Cardiac muscle cell (in vitro differentiated cells and primary cell): ENCODE results near the gene NFIC. TPM values are rescaled to one million over a fixed set of nuclear protein-coding genes. Genes with fewer than 3 reads are reported as not detected.

ENCODE experiments used
- DNase-seq, 2 donors: peaks; one replicate each; pipeline versions ENCODE4 v3.0.0 to v3.0.0-alpha.2; 2010 to 2017; ENCODE audit warnings: low read depth in 1 of 2, low spot score in 1 of 2
- H3K27ac ChIP-seq: fragments of 200-600 bp; sonication (generic); 2 replicates; pipeline ENCODE4 v1.5.1; 2016
- H3K27me3 ChIP-seq: fragments of 200-600 bp; sonication (generic); 2 replicates; pipeline ENCODE4 v1.6.0; 2016; ENCODE audit warnings: control low read depth
- H3K36me3 ChIP-seq: fragments of 200-600 bp; sonication (generic); 2 replicates; pipeline ENCODE4 v1.5.1; 2016; ENCODE audit warnings: control low read depth
- H3K4me1 ChIP-seq: fragments of 200-600 bp; sonication (generic); 2 replicates; pipeline ENCODE4 v1.8.1; 2017; ENCODE audit warnings: low read depth, mild to moderate bottlenecking, mixed run types
- H3K4me3 ChIP-seq: fragments of 200-600 bp; sonication (generic); 2 replicates; pipeline ENCODE4 v1.5.1; 2016; ENCODE audit warnings: mild to moderate bottlenecking
- H3K9me3 ChIP-seq: fragments of 200-600 bp; sonication (generic); 2 replicates; pipeline ENCODE4 v1.5.1; 2017; ENCODE audit warnings: low read depth, mild to moderate bottlenecking, control low read depth
- polyA plus RNA-seq: library from polyadenylated mRNA; unstranded; fragments of >200 nt; fragmentation: Nextera tagmentation; extraction: Ambion mirVana; gene quantifications from 2 replicates; pipeline ENCODE4 v1.2.1, GENCODE V29; 2016
- total RNA-seq: library from RNA; depleted of rRNA; stranded (reverse); fragments of >200 nt; gene quantifications from 2 replicates; pipeline ENCODE4 v1.2.3, GENCODE V29; 2016
- TF ChIP-seq, protein P1 (sequence below): IDR thresholded peaks from 2 replicates; pipeline ENCODE4 v1.5.1; 2012; ENCODE audit warnings: low read depth, mild to moderate bottlenecking, low read length

The NFIC gene
- total and polyA plus RNA-seq, 2 experiments from 2014 or later = 32.7 to 46.1 TPM

DNA sequence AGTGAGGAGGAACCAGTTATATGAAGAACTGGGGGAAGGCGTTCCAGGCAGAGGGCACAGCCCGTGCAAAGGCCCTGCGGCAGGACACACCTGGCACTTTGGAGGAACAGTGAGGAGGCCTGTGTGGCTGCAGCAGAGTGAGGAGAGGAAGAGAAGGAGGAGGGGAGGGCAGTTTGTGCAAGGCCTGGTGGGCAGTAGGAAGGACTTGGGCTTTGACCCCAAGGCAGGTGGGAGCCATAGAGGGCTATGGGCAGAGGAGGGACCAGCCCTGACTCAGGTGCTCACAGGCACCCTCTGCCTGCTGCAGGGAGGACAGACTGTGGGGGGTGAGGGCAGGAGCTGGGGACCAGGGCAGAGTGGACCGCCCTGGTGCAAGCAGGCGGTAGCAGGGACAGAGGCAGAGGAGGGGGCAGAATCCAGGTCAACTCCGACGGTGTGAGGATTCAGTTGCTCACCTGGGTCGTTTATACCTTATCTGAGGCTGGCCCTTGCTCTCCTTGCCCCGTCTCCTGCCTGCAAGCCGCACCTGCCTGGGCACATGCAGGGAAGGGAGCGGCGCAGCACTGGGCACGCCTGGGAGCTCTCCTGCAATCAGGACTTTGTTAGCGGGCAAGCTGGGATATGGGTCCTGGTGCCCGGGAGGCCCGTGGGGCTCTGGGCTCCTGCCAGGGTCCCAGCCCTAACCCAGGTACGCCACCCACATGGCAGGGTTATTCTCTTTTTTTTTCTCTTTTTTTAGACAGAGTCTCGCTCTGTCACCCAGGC, 34.8 kb downstream of the NFIC start:
- no peaks in the 10 kb centered on the region for H3K9me3 ChIP-seq
- no peaks in the 10 kb centered on the region for H3K36me3 ChIP-seq
- TF ChIP-seq, protein P1, sequence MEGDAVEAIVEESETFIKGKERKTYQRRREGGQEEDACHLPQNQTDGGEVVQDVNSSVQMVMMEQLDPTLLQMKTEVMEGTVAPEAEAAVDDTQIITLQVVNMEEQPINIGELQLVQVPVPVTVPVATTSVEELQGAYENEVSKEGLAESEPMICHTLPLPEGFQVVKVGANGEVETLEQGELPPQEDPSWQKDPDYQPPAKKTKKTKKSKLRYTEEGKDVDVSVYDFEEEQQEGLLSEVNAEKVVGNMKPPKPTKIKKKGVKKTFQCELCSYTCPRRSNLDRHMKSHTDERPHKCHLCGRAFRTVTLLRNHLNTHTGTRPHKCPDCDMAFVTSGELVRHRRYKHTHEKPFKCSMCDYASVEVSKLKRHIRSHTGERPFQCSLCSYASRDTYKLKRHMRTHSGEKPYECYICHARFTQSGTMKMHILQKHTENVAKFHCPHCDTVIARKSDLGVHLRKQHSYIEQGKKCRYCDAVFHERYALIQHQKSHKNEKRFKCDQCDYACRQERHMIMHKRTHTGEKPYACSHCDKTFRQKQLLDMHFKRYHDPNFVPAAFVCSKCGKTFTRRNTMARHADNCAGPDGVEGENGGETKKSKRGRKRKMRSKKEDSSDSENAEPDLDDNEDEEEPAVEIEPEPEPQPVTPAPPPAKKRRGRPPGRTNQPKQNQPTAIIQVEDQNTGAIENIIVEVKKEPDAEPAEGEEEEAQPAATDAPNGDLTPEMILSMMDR = no peak
- H3K27ac ChIP-seq = no peak overlapping the region
- peaks cover 19% of the 10 kb centered on the region for H3K4me1 ChIP-seq
- no peaks in the 10 kb centered on the region for H3K27me3 ChIP-seq
- no peak for DNase-seq
- no peak overlapping the region for H3K4me3 ChIP-seq

DNA sequence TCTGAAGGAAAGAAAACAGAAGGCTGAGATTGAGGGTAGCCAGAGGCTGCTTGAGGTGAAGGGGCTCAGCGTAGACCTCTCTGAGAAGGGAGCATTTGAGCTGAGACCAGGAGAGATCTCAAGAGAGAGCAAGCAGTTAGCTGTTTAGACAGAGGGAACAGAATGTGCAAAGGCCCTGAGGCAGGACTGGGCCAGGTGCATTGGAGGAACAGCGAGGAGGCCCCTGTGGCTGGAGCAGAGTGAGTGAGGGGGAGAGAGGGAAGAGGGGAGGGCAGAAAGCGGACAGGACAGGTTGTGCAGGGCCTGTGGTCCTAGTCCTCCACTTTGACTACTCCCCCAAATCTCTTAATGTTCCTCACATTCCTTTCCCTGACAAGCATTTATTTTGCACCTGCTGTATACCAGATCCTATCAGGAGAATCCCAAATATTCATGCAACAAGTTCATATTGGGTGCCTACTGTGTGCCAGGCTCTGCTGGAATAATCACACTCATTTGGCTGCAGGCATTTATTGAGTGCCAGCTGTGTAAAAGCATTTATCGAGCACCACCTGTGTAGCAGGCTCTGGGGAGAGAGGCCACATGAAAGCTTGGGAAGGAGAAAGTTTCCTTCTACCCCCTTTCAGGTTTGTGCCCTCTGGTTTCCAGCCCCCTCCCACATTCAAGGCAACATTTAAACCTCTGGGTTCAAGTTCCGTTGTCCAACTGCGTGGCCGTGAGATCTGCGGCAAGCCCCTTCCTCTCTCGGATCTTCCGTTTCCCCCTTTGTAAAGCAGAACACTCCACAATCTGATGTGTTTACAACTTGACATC, 36.5 kb downstream of the NFIC start:
- DNase-seq = no peak
- TF ChIP-seq, protein P1 = no peak
- no peaks in the 10 kb centered on the region for H3K27me3 ChIP-seq
- H3K36me3 ChIP-seq = no peaks in the 10 kb centered on the region
- H3K27ac ChIP-seq = peak overlapping the region; percentile 95
- no peak overlapping the region for H3K4me3 ChIP-seq
- no peaks in the 10 kb centered on the region for H3K9me3 ChIP-seq
- H3K4me1 ChIP-seq = peaks cover 23% of the 10 kb centered on the region

DNA sequence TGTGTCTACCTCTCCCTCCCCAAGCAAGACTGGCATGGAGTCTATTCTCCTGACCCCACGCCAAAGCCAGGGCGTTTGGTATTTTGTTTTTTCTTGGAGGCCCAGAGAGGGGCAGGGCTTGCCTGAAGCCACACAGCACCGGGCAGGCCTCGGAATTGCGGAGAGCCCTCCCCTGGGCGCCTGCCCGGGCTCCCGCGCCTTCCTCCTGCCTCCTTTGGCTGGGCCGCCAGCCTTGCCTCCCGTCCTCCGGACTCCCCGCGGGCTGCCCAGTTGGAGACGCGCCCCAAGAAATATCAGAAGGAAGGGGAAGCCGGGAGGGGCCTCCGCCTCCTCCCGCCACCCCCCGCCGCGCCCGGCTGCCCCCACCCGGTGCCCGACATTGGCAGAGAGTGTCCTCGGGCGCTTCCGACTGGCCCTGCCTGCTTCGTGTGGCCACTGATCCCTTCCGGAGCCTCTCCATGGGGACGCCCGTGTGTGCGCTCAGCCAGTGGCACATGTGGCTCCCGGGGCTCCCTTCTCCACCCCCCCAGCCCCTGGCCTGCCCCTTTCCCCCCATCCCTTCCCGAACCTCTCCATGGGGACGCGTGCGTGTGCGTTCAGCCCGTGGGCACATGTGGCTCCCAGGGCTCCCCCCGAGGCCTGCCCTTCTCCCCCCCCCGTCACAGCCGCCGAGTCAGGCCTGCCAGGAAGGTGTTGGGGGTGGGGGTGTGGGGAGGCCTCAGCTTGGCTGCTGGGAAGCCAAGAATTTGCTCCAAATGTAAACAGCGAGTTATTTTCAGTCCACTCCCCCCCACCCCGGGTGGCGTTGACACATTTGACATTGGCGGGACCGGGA, 37.3 kb downstream of the NFIC start:
- Histone ChIP-seq H3K36me3 (no peaks in the 10 kb centered on the region), H3K27ac (peak overlapping the region; percentile 95), H3K9me3 (no peaks in the 10 kb centered on the region), H3K4me1 (peaks cover 23% of the 10 kb centered on the region), H3K4me3 (no peak overlapping the region), H3K27me3 (no peaks in the 10 kb centered on the region)
- TF ChIP-seq, protein P1 = no peak
- DNase-seq = peak; percentile 96 to 98

DNA sequence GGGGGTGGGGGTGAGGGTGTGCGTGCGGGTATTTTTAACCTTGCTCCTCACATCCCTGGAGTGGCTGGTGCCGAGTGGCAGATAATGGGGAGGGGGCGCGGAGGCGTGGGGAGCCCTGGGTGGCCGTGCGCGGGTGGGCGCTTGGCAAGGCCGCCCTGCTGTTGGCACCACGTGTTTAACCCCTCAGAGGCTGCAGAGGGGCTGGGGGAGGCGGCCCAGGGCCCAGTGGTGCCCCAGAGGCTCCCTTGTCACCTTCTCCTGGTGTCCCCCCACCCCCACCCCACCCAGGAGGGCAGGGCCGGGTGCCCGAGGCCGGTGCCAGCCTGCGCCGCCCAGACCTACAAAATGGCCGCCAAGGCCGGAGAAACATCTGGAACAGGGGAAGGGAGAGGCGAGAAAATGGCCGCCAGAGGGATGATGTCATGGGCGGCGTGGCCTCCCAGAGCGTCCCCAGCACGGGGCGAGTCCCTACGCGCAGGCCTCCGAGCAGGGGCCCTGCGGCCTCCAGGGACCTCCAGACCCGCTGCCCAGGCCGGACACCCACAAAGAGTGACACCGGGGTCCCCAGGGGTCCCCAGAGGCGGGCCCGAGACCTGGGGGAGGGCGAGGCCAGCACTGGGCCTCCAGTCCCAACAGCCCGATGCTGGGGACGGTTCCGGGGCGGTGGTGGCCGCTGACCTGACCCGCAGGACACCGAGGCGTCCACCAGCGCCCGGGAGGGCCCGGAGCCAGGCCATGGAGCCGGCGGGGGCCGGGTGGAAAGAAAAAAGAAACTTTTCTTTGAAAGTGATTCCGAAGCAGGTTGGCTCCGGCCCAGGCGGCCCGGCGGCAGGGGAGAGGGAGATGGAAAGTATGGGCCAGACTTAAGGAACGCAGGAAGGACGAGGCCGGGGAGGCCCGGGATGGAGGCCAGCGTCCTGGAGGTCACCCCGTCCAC, 38.2 kb downstream of the NFIC start:
- H3K27ac ChIP-seq = peak overlapping the region; percentile 95

More for the DNA sequence above, 38.2 kb downstream of the NFIC start:
- no peaks in the 10 kb centered on the region for H3K9me3 ChIP-seq
- H3K4me1 ChIP-seq = peaks cover 29% of the 10 kb centered on the region
- H3K36me3 ChIP-seq = no peaks in the 10 kb centered on the region
- H3K27me3 ChIP-seq = no peaks in the 10 kb centered on the region
- TF ChIP-seq, protein P1 = no peak
- H3K4me3 ChIP-seq = no peak overlapping the region
- DNase-seq = peak in 1 of 2 donors; percentile 95
